ENCODE results near the gene PCSK6.

PCSK6 gene

DNA sequence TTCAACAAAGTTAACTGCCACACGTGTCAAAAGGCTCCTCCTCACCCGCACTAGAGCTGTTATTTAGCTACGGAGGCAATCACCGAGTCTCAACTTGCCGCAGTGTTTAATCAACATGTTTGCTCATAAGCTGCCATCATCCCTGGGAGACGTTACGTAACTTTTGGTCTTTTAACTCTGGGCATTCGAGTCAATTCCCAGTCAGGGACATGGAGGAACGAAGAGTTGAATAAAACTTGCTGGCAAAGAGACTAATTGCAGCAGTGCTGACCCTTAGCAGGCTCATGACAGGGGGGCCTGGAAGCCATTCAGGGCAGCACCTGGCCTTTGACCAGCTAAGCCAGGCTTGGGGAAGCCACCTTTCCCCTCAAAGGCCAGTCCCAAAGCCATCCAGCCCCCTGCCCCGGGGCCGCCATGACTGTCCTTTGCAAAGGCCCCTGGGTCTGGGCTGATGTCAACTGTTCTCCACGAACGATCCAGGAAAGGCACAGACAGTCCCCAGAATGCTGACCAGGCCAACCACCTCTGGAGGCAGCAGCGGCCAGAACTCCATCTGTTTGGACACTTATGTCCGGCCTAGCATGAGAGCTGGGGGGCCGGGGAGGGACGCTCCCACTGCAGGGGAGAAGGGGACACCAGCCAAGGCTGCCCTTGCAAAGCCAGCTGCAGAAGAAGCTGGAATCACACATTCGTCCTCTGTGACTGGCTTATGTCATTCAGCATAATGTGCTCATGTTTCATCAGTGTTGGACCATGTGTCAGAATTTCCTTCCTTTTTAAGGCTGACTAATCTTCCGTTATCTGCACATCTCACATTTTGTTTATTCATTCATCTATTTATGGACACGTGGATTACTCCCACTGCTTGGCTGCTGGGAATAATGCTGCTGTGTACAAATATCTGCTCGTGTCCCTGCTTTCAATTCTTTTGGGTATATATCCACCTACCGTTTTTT is 43.7 kb downstream of the PCSK6 start:
- DNase-seq: no peak

DNA sequence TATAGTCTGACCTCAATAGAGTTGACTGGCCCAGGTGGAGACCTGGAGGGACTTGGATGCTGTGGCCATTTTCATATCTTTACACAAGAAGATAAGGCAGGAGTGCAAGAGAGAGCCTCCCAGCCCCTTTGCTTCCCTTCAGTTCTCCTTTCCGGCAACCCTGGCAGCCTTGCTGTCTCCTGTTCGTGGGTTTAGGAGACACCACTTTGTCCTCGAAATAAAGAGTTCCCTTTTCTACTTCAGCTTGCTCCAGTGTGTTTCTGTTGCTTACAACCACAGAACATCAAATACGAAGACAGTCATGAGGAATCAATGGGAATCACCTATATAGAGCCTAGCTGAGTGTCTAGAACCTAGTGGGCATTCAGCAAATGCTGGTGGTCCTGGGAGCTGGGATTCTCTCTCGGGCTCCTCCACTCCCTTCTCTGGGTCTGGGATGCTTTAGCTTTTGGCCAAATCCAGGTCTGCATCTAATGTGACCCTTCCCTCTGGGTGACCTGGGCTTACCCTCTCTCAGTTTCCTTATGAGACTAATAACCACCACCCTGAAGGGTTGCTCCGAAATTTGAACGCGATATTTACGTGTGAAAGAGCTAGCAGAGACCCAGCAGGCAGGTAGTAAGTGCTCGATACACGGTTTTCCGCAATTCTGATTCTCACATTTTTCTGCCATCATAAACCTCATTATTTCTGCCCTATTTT is 44.5 kb downstream of the PCSK6 start:
- no peak for DNase-seq

DNA sequence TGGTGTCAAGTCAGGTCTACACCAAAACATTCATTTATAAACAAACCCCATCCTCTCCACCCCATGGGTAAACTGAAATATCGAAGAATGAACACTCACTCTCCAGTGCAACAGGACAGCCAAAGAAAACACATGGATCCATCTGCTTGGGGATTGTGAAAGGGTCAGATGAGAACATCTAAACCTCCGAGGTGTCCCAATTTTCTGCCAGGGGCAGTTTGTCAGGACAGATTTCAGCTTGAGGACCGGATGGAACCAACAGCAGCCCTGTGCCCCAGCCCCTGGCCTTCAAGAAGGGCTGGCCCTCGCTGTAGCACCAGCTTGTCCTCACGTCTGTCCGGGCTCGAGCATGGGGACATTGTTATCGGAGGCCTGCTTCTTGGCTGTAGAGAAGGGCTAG is 45.5 kb downstream of the PCSK6 start:
- no peak for DNase-seq

DNA sequence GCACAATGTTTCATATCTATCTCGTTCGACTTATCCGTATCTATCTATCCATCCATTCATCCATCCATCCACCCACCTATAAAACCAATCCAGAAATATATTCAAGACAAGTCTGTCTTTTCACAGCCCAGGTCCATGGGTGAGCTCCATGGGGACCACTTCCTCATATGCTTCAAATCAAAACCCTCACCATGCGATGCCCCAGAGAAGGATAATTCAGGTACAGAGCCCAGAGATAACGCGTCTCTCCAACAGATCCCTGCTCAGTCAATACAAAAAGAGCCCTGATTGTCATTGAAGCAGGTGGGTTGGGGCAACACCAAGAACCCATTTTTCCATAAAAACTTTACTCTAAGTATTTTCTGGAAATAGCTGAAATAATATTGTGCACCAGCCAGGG is 47.2 kb downstream of the PCSK6 start:
- DNase-seq: no peak

DNA sequence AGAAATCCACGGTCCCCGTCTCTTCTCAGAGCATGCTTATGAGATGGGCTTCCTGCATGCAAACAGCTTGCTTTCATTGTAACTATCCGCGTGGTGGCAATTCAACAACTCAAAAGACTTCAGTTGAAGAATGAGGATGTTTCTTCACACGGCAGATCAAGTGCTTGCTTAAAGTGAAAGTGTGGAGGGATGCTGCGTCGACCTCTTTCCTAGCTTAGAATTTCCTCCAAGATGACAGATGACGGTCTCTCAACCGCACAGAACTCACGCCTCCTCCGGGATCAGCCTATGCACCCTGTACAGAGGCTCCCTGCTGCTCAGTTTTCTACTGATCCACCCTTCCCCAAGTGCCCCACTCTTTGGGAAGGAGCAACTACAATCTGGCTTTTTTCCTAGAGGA is 47.8 kb downstream of the PCSK6 start:
- no peak for DNase-seq

DNA sequence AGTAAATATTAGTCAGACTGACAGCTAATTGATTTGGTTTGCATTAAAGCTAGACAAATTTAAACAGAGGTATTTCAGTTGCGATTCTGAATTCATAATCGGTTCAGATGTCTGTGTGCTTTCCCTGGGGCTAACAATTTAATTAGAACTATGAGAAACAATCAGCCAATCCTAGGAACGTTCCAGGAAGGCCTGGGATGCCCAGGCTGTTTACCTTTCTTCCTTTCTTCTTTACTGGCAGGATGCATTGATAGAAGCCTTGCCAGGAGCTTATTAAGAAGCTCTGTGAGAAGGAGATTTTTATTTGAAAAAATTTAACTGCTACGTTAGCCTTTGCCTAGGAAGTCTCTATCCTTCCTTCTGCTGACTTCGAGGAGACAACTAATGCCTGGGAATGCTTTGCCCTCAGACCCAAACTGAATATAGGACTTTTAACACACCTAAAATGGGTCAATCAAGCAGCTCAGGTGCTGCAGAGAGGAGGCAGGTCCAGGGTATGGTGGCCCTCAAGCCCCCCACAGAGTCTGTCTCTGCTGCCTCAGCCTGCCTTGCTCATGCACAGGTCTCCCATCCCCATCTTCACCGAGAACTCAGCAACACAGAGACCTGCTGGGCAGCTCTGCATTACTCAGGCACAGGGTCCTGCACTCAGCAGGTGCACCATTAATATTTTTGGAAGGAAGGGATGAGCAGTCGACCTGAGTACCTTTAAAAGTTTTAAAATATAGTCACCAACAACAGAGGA is 48.5 kb downstream of the PCSK6 start:
- no peak for DNase-seq

DNA sequence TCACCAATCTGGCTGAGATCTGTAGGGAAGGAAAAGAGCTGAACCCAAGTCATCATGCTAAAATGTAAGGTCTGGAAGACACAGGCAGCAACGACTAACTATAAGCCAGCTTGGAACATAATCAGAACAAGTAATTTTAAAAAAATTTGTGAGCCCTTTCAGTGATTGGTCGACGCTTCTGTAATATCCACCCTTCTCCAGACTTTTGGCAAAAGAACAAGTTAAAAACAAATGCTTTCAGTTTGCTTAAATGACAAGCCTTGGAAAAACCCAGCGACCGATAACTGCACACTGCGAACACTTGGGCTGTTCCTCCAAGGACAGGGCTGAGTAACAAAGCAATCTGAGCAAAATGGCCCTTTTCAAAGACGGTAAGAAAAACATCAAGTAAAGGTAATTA is 49.6 kb downstream of the PCSK6 start:
- peak; percentile 52 for DNase-seq

DNA sequence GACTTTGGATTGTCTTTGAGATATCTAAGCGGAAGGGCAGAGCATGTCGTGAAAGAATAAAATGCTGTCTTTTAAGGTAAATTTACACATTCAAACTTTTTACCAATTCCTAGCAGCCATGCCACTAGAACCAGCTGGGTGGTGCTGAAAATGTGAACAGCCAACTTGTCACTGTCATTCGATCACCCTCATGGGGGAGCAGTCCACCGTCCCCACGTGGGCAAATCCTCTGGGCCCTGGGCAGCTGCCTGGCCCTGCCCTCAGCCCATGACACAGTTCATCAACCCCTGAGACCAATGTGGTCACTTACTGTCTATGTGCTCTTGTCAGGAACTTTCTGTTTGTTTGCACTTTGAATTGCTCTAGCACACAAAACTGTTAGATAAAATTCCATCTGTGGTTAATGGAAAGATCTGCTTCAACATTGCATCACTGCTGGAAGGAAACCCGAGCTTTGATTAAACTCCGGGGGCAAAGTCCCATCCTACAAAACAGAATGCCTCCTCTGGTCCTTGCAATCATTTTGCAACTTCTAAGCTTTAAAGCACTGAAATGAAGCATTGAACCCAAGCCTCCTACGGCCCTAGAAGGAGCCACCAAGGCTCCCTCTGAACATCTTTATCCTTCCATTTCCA is 50.1 kb downstream of the PCSK6 start:
- DNase-seq: no peak

DNA sequence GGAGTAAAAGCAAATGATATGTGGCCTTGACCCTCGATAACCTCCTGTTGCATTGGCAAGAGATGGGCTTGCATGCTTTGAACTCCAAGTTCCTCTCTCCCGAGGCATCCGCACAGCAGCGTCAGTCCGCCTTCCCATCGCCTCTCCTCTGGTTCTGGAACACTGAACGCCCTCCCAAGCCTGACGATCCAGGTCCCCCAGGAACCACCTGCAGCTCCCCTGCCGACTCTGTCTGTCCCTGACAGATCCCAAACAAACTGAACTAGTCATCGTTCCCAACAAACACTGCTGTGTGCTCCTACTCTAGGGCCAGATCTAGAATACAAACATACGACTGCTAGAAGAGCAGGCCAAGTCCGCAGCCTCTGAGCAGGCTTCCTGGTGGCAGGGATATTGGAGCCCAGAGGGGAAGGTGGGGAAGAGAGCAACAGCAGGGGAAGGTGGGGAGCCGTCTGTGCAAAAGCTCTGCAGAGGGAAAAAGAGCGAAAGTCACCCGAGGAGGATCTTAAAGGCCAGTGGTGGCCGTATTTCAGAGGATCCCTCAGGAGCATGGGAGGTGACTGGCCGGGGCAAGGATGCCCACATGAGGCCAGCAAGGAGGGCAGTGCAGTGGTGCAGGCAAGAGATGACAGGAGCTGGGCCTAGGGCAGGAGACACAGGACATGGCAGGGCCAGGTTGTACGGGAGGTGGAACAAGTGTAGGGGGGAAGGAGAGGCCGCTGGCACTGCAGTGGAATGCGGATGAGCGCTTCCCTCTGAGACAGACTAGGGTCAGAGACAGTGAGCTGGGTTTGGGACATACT is 50.8 kb downstream of the PCSK6 start:
- no peak for DNase-seq

DNA sequence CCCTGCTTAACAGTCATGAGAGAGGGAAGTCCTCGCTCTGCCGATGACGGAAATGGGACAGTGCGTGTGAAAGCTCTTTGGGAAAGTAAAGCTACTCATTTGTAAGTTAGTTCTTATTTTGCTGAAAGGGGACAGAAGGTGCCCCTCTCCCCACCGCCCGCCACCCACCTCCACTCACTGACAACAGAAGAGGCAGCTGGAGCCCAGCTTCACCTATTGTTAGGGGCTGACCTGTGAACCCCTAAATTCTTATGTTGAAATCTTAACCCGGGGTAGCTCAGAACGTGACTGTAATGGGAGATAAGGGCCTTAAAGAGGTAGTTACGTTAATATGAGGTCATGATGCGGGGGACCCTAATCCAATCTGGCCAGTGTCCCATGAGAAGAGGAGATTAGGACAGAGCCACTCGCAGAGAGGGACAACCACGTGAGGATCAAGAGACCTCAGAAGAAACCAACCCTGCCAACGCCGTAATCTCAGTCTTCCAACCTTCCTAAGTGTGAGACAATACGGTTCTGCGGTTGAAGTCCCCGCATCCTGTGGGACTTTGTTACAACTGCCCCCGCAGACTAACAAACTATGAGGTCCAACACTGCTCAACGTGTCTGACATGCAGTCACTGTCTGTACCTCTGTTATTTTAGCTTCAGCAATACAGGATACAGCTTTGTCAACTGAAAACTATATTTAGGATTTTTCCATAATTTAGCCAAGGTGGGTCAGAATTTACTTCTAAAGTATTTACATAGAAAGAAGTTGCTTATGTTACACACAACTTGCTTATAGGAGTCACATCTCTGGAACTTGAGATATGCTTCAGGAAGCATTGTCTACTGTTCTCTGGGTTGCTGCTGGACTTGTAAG is 51.7 kb downstream of the PCSK6 start:
- DNase-seq: no peak

DNA sequence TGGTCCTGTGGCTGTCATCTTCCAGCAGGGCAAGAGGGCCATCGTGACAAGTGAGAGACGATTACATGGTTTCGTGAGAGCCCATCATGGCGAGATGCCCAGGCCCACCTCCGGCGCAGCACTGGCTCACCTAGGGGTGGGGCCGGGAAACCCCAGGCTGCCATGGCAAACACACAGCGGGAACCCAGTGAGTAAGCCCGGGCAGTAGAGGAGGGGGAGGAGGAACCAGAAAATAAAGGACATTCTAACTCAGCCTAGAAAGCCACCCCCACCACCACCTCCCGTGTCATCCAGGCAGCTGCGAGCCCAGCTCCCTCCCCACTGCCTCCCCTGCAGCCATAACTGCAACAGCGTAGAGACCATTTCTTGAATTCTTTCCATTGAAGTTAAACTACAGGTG is 52.3 kb downstream of the PCSK6 start:
- DNase-seq: no peak

DNA sequence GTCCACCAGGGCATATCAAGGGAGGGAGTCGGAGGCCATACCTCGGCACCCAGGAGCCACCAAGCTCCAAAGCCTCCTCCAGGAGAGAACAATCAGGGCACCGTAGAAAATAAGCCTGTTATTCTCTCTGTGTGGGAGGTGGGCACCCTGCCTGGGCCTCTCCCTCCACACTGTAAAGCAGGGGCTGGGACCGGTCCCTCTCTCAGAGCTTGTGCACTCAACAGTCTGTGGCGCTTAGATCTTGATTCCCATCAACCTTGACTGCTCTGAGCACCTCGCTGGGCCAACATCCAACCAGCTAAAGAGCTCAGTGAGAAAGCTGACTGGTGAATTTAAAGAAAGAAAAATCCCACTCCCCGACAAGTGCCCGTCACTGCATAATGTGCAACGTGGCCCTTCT is 53.0 kb downstream of the PCSK6 start:
- no peak for DNase-seq

DNA sequence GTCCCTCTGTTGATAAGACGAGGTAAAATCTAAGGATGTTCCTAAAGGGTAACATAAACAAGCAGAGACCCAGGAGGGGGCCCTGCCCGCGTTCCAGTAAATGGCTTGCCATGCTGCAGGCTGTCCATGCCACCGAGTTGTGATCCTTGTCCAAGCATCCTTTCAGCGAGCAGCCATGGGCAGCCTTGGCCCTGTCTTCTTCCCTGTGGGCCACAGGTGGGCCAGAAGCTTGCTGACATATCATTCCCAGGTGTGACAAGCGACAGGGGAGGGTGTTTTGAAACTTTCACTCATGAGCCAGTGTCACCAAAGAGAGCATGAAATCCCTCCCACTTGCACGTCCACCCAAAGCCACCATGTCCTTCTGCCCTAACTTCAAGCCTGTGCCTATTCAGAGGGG is 53.7 kb downstream of the PCSK6 start:
- DNase-seq: no peak

DNA sequence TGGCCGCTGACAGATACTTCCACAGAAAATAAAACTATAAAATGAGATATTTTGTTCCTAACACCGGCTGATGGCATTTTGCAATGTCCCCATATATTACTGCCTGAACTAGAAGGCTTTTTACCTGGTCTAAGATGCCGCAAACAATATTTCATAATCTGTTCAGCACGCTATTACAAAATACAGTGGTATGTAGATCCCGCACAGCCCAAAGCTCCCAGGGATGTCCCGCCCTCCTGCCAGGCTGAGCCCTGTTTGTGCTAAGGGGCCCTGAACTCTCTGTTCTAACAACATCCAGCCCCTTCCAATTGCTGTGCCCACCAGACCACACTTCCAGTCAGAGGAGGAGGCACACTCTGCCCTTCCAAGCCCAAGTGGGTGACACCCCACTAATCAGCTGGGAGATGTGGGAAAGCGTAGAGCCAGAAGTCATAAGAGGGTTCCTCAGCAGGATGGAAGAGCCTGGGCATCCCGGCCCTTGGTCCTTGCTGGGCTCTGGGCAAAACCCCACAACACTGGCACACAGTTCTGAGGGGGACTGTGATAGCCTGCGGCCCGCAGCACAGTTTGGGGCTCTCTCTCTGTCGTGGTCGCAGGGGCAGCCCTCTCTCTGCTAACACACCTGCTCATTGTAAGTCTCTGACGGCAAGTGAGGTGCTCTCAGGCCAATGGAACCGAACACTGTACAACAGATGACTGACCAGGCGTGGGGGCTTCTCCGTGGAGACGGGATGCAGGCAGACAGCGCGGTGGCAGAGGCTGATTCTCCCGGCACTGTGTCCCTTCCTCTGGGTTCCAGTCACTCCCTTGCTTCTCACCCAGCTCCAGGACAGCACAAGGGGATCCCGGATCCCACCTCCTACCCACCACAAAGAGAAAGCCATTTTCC is 55.2 kb downstream of the PCSK6 start:
- DNase-seq: no peak

DNA sequence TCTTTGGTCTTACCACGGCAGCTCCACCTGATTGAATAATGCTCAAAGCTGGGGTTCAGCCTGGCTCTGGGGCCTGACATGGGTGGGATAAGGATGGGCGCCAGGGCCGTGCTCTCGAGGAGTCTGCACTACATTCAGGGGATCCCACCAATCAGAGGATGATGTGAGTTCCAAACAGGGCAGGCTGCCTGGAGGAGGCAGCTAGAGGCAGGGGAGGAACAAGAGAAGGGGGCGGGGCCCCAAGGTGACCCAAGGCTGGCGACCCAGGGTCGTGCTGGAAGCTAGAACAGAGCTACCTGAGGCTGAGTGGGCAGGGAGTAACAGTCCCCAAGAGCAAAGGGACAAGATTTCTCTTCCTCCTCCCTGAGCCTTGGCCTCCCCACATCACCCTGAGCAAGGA is 56.1 kb downstream of the PCSK6 start:
- no peak for DNase-seq

DNA sequence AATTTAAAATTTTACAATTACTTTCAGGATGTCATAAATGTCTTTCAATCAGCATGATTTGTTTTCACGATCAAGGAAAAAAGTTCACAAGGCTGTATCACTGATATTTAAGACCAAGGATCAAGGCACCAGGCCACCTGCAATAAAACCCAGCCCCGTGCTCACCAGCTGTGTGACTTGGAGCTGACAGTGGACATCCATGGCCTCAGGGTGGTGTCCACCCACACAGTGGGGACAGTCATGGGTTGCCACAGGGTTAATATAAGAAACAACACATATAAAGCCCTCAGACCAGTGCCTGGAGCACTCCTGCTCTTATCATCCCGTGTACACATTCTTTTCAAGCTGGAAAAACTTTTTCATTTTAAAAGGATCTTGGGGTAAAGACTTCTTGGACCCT is 56.5 kb downstream of the PCSK6 start:
- no peak for DNase-seq

DNA sequence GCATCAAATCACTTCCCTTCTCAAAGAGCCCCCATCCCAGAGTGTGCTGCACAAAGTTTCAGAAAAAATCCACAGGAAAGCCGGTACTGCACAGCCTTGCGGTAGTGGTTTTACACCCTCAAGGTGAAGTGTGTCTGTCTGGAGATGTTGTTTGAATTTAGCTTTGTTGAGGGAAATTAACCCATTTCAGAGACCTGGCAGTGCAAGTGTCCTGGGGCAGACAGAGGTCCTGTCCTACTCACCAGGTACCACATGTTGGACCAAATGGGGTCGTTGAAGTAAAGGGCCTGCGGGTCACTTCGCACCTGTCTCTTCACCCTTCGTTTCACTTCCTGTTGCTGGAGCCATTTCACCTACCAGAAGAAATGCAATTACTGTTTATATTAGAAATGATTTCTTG is 57.8 kb downstream of the PCSK6 start:
- no peak for DNase-seq

DNA sequence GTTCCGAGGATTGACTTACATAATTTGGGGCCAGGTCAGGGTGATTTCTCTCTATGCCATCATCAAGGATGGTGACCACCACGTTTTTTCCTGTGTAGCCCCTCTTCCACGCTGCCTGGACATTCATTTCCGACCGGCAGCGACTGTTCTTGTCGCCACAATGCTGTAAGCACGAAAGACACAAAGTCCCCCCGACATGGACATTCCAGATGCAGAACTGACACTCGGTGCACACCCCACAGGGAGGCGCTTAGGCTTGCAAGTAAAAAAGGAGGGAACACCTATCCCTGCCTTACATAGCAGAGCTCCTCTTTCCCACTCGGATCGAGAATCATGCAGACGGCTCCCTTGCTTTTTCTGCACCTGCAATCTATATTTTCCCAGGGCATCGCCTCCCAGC is 58.2 kb downstream of the PCSK6 start:
- DNase-seq: no peak

DNA sequence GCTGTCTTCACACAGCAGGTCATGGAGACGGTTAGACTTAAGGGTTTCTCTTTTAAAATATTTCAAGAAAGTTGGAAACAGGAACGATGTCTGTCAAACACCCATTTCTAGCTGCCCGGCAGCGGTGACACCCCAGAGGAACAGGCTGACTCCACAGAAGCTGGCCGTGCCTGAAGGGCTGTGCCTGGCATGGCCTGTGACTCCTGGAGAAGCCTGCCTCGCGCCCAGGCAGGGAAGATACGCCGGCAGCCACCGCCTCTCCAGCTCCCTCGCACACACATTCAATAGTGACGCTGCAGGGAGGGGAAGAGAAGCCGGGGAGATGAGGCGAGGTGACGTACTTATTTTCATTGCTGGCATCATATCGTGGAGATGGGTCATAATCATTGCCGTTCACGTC is 59.9 kb downstream of the PCSK6 start:
- DNase-seq: no peak

DNA sequence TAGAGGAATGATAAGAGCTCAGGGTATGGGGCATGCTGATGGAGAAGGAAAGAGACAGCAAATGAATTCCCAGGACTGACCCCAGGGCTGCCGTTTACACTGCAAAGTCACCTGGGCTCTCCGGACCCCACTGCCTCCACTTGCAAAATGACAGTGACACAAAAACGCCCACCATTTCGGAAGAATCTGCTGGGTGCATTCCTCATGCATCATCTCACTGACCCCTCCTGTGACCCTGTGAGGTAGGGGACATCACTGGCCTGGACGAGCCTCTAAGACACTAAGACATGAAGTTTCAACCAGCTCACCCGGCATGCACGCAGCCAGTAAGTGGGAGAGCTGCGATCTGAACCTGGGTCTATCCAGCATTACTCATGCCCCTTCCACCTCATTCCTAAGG is 60.3 kb downstream of the PCSK6 start:
- no peak for DNase-seq

Measured in eye (tissue), 1 donor.